ENCODE data around the gene YES1.

DNA sequence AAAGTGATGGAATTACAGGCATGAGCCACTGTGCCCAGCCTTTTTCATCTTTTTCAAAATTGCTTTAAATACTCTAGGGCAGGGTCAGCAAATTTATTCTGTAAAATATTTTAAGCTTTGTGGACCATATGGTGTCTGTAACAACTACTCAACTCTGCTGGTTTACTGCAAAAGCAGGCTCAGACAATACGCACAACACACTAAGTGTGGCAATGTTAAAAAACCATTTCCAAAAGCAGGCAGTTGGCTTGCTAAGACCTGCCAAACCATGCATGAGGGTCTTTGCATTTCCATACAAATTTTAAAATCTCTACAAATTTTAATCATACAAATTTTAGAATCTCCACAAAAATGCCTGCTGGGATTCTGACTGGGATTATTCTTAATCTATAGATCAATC, 44.1 kb downstream of the YES1 start:
- TF ChIP-seq, protein P1, sequence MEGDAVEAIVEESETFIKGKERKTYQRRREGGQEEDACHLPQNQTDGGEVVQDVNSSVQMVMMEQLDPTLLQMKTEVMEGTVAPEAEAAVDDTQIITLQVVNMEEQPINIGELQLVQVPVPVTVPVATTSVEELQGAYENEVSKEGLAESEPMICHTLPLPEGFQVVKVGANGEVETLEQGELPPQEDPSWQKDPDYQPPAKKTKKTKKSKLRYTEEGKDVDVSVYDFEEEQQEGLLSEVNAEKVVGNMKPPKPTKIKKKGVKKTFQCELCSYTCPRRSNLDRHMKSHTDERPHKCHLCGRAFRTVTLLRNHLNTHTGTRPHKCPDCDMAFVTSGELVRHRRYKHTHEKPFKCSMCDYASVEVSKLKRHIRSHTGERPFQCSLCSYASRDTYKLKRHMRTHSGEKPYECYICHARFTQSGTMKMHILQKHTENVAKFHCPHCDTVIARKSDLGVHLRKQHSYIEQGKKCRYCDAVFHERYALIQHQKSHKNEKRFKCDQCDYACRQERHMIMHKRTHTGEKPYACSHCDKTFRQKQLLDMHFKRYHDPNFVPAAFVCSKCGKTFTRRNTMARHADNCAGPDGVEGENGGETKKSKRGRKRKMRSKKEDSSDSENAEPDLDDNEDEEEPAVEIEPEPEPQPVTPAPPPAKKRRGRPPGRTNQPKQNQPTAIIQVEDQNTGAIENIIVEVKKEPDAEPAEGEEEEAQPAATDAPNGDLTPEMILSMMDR (IDR thresholded peaks at IDR 0.05), result no peak
- TF ChIP-seq POLR2AphosphoS5 (IDR thresholded peaks at IDR 0.05) (no peak), POLR2A (IDR thresholded peaks at IDR 0.05) (no peak)
